Measurements from ENCODE around the gene SLC9A3.

Gene SLC9A3

DNA sequence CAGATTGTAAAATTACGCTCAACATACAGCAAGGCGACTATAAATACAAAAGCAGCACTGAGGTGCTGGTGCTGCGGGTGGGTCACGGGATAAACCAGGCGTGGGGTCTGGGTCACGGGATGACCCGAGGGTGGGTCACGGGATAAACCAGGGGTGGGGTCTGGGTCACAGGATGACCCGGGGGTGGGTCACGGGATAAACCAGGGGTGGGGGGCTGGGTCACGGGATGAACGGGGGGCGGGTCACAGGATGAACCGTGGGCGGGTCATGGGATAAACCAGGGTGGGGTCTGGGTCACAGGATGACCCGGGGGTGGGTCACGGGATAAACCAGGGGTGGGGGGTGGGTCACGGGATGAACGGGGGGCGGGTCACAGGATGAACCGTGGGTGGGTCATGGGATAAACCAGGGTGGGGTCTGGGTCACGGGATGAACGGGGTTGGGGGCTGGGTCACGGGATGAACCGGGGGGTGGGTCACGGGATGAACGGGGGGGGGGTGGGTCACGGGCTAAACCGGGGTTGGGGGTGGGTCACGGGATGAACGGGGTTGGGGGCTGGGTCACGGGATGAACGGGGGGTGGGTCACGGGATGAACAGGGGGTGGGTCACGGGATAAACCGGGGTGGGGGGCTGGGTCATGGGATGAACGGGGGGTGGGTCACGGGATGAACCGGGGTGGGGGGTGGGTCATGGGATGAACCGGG, 30.2 kb upstream of the SLC9A3 start:
- DNase-seq = no peak

DNA sequence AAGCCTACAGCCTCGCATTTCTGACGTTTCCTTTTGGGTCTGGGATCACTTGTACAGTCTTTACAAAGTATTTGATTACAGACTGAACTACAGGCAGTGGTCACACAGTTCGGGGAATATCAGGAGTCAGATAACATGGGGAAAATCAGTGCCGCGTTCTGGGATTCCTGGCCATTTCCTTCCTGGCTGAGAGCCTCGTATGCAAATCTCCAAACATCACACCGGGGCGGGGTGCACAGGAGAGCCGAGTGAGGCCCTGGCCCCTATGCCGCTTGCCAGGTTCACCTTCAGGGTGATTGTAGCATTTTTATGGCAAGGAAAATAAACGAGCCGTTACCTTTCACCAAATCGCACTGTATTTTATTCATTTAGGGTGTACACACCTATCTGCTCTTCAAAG, 29.6 kb upstream of the SLC9A3 start:
- no peak for DNase-seq

DNA sequence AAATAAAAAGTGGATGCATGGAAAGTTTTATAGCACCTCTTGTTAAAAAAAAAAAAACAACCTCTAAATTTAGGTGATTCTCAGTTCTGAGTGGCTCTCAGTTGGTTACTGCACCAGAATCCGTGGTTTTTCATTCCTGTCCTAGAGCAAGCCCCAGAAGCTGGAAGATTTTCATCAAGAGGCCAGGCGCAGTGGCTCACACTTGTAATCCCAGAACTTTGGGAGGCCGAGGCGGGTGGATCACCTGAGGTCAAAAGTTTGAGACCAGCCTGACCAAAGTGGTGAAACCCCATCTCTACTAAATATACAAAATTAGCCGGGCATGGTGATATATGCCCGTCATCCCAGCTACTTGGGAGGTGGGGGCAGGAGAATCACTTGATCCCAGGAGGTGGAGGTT, 27.2 kb upstream of the SLC9A3 start:
- DNase-seq = no peak

DNA sequence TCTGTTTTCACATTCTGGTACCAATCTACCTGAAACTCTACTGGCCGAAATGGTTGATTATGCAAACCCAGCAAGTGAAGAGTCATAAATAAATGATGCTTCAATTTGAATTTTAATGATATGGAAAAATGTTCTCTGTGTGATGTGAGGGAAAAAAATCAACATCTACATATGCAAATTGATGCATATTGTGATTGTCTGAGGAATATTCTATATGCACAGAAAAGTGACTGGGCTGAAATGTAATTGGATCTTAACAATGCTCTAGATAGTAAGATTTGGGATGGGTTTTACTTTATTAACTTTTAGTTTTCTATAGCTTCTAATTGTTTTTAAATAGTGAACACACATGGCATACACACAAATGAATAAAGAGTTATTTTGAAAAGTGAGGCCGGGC, 25.0 kb upstream of the SLC9A3 start:
- no peak for DNase-seq

DNA sequence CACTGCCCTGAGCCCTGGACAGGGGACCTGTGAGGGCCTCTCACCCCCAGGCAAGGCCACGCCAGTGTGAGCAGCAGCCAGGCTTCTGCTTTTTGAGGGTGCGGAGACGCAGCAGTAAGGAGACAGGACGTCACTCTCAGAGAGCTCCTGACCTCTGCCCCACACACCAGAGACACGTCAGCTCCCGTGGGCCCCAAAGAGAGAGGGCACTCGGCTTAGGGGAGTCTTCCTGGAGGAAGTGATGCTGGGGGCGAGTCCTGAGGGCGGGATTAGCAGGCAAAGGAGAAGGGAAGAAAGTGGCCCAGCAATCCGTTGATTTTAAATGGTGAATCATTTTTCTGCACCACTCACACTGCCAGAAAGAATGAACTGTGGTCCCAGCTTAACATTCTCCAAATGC, 24.0 kb upstream of the SLC9A3 start:
- no peak for DNase-seq

DNA sequence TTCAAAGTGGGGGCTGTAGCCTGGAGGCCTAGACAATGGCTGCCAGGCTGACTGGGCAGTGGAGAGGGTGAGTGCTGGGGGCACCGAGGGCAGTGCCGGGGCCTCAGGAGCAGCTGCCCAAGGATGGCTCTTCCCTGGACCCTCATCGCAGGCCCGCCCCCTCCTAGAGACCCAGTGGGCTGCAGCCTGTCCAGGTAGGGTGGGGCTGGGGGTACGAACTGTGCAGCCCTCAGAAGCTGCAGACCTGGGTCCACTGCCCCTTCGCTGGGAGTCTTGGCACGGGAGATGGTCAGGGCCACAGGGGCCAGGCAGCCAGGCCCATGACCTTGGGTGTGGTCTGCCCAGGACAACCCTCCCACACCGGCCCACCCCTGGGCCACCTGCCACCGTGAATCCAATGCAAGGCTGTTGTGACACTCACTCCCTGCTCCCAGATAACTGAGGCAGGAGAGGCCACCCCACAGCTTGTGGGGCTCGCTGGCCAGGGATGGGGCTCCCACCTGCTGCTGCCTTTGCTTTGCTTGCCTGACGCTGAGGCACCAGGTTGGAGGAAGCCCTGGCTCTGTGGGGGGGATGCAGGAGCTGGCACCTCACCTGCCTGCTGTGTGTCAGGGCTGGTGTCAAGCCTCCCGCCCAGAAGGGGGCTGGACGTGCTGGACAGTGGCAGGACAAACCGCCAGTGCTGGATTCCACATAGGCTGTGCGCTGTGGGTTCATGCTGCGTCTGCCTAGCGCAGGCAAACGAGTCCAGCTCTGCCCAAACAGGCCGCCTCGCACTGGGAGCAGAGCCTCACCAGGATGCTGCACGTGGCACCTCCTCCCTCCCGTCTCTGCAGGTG, 23.1 kb upstream of the SLC9A3 start:
- no peak for DNase-seq

DNA sequence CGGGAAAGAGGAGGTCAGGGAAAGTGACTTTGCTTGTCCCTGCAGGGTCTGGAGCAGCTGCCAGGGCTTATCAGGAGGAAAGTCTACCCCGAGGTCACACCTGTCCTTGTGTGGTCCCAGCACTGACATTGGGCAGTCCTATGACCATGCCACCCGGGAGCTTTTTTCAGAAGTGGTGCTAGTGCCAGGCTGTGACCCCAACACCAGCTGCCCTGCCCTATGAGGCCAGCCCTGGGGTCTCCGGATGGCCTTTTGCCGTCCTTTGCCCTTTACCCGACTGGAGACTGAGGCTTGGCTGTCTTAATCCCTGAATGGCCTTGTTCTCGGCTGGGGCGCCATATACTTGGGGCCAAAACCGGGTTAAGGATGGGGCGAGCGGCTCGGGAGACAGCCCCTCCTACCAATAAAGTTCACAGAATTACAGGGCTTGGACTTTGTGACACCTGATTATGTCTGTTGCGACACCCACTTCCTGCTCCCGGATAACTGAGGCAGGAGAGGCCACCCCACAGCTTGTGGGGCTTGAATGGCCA, 22.2 kb upstream of the SLC9A3 start:
- no peak for DNase-seq

DNA sequence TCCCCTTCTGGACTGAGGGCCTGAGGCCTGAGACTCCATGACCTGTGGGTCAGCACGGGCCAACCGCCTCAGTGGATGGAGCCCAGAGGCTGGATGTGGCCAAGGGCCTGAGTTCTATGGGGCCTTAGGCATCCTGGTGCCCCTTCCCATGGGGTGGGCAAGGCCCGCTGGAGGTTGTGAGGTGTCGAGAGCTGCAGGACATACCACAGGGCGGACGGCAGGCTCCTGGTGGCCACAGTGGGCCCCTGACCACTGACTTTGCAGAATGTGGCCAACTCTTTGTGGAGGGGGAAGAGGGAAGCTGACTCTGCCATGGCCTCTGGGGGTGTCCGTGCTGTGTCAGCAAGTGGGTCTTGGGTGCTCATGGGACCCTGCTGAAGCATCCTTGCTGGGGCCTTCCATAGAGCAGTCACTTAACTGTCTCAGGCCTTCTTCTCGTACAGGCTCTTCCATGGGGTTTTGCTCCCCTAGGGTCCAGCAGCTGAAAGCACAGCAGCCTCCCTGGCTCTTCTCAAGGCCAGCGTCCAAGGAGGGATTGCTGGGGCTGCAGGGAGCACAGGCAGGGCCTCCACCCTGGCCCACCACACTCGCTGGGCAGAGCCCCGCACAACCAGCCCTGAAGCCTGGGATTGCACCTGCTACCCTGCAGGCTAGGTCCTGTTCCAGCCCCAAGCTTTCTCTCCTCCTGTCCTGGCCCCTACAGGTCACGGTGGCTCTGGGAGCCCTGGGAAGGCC, 21.6 kb upstream of the SLC9A3 start:
- DNase-seq = no peak

DNA sequence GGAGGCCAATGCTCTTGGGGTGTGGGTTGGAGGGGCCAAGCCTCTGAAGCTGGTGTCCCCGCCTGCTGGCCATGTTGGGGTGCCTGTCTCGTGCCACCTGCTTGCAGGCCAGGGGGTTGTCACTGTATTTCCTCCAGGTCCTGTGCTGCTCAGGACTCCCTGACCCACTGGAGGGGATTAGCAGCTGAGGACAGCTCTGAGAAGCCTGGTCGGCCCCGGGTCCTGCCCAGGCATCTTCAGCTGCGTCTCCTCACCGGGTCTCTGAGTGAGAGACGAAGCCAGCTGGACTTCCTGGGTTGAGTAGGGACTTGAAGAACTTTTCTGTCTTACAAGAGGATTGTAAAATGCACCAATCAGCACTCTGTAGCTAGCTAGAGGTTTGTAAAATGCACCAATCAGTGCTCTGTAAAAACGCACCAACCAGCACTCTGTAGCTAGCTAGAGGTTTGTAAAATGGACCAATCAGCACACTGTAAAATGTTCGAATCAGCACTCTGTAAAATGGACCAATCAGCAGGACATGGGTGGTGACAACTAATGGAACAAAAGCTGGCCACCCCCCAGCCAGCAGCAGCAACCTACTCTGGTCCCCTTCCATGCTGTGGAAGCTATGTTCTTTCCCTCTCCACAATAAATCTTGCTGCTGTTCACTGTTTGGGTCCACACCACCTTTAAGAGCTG, 20.6 kb upstream of the SLC9A3 start:
- no peak for DNase-seq

DNA sequence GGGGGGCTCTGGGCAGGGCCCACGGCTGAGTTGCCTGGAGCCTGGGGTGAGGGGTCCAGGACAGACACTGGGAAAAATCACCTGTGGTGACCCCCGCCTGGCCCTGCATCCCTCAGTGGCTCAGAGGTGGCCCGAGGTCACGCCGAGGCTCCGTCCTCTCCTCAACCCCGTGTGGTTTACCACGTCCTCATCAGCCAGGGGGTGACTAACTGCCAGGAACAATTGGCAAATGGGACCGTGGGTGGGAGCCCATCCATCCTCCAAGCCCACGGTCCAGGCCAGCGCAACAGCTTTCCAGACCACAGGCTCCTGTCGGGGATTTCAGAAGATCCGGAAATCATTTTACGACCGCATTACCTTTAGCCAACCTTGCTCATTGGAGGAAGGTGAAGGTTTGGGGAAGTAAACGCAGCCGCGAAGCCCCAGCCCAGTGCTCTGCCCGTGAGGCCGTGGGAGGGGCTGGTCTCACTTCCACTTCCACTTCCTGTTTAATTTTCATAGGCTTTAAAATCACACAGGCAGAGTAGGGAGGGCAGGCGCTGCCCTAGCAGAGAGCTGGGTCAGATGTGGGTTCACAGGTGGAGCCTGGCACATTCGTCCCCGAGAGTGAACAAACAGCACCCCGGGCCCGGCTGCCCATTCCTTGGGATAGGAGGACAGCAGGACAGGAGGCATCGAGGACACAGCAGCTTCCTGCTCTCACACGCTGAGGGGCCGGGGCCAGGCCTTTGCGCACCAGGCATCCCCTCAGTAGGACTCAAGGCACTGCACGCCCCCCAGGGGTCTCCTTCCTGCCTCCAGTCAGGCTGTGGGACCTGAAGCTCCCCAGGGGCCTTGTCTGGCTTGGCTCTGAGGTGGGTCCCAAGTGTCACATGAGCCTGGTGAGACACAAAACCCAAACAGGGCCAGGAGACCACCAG, 19.8 kb upstream of the SLC9A3 start:
- DNase-seq = peak; percentile 20 to 23

DNA sequence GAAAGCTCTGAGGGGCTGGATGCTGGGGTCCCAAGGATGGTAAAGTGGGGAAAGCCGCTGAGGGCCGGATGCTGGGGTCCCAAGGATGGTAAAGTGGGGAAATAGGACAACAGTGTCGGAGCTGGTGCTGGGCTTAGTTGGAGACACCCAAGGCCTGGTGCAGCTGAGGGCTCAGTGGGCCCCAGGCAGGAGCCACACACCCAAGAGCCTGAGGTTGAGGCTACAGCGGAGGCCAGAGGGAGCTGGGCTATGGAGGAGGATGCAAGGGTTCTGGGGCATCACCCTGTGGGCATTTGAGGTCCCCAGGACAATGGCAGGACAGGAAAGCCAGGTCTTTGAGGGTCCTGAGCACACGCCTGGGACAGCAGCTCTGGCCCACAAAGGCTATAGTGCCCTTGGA, 19.1 kb upstream of the SLC9A3 start:
- DNase-seq = no peak

DNA sequence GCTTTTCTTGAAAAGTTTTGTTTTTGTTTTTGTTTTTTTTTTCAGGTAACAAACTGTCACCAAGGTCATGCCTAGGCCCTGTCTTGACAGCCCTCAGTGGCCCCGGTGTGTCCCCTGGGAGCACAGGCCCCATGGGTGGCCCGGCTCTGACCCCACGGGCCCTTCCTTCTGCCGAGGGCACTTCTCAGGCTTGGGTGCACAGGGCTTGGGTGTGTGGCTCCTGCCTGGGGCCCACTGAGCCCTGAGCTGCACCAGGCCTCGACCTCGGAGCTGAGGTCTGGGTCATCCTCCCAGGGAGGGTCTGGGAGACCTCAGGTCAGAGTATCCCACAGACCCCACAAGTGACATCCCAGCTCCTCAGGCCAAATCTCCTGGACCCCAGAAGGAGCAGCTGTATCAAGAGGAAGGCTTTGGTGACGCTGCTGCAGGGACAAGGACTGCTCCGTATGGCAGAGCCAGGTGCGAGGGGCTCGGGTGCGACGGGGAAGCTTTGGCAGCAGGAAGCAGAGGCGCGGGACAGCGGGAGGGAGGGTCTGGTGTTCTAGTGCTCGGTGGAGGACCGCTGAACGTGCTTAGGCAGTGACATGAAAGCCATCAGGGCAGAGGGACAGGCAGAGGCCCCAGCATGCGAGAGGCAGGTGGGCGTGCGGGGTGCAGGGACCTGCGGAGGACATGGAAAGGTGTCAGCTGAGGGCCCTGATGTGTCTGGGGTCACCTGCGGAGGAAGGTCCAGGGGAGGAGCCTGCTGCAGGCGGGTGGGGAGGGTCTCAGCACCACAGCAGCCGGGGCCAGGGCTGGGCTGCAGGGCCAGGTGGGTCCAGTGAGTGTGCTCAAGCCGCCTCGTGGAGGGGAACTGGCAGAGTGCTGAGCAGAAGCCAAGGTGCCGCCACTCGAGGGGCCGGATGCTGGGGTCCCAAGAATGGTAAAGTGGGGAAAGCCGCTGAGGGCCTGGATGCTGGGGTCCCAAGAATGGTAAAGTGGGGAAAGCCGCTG, 18.4 kb upstream of the SLC9A3 start:
- DNase-seq = no peak

DNA sequence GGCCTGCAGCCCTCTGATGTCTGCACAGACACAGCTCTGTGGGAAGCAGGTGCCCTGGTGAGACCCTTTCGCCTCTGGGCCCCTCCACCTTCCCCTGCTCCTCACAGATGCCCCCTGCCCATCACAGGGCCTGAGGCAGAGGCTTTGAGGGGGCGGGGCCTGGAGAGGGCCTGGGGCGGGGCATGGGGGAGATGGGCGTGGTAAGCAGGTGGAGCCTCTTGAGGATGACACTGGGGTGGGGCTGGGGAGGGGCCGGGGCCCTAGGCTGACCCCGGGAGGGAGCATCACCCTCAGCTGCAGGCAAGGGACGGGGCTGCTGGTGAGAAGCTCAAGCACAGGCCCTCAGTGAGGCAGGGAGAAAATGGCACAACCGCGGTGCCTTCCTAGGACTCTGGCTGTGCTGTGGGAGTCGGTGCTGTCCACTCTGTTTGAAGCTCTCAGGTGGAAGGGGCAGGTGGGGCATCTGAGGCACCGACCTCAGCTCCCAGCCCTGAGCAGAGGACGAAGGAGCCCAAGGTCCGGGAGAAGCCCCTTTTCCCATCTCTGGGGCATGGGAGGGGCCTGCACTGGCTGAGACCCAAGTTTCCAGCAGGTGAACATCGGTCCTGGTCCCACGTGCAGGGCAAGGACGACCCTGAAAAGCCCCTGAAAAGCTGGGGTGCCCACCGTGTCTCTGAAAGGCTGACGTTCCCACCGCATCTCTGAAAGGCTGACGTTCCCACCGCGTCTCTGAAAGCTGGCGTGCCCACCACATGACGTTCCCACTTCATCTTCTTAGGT, 17.5 kb upstream of the SLC9A3 start:
- no peak for DNase-seq

DNA sequence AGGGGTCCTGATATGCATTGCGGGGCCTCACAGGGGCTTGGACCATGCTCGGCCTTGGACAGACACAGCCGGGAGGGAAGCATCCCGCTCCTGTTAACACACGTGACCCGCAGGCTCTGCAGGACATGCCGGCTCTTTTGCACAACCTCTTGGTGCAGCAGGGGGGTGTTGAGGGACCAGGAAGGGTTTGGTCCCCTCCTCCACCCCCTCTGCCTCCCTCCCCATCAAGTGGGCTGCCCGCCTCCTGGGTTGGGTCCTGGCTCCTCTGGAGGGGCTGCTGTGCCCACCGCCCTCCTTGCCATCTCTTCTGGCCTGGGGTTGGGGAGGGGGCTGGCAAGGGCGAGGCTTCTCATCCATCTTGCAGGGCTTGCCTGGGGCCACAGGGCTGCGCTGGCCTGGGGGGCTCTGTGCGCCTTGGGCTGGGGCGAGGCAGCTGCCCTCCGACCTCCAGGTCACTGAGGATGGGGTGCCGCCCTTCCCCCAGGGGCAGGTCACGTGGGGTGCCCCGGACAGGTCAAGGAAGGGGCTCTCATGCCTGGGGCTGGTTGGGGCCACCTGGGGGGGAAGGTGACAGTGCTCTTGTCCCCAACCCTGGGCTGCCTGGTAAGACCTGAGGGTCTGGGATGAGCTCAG, 16.8 kb upstream of the SLC9A3 start:
- no peak for DNase-seq

DNA sequence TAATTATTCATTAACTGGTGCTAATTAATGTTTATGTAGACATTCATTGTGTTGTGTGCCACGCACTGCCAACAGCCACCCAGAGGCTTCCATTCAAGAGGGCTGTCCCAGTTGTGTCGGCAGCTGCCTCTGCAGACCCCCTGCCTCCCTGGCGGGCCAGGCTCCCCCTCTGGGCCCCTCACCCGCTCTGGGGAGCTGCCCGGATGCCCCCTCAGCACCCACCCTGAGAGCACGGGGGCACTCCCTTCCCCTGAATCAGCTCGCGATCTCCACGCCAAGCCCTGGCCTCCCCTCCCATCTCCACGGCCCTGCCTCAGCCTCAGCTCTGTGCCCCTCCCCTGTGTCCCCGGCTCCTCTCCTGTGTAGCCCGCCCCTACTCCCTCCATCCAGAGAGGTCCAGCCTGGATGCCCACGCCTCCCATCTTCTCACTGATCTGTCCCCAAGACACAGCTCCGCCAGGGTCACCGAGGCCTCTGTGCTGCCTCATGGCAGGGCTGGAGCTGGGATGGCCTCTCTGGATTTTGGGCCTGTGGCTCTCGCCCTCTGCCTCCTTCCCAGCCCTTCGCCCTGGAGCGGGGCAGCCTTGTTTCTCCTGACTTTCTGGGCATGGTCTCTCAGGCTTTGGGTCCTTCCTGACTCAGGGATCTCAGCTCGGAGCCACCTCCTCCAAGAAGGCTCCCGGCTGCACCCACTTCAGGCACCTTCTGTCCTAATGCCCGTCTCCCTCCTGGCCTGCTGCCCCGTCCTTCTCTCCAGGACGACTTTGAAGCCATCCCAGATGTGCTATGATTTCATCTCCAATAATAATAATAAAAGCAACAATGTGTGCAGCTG, 16.0 kb upstream of the SLC9A3 start:
- DNase-seq = no peak

DNA sequence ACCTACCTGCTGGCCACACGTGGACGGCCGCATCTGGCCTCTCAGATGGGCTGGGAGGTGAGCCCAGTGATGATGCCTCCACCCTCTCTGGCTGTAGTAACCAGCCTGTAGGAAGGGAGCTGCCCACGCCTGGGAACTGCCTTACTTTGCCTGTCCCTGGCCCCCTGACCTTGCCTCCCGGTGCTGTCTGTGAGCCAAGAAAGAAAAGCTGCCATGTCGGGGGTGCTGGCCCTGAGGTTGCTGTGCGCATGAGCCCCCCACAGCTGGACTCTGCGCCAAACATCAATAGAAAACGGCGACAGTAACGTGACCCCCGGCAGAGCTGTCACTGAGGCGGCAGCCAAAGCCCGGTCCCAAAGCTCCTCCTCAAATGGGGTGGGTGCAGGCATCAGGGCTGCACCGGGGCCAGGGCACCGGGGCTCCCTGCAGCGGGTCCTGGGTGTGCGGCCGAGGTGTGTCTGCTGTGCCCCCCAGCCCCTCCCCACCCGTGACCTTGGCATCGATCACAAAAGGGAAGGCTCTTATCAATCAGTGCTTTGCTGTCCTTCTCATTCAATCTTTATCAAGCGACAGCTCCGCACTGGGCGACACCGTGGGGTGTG, 15.3 kb upstream of the SLC9A3 start:
- no peak for DNase-seq

DNA sequence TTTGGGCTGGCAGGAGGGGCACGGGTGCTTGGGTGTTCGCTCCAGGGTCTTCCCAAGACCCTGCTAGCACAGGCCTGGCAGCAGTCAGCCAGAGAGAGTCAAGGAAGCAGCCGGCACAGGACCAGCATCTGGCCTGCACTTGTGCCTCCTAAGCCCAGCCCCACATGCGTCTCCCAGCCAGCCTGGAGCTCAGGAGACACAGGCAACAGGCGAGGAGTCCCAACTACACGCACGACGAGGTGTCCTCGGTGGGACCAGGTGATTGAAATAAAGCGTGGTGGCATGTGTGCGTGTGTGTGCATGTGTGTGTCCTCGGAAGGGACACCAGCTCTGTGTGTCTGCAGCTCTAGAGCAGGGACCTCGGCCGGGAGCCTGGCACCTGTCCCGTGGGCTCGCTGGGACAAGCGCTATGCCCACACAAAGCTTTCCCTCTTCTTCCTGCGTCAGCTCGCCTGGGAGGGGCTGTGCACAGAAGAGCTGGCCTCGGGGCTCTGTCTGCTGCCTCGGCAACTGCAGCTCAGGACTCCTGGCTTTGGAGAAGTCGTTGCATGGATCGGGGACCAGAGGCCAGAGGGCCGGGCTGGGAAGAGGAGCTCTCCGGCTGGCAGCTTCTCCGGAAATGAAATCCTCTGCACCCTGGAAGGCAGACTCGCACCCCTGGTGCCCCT, 14.7 kb upstream of the SLC9A3 start:
- no peak for DNase-seq

Data from activated CD4-positive, alpha-beta T cell treated with anti-CD3 and anti-CD28 coated beads for 4 hours (primary cell).